Suprapubic skin (tissue), 3 donors: ENCODE measurements around the gene SCP2D1.

Source experiments
- CTCF ChIP-seq, 2 donors: fragments of 200-600 bp in 1 of 2; fragments of 450-650 bp in 1 of 2; sonication (generic) in 1 of 2; IDR thresholded peaks; one replicate each; pipeline ENCODE4 v1.5.1; 2016 to 2019; ENCODE audit warnings: antibody characterized with exemption in 2 of 2, mild to moderate bottlenecking in 1 of 2, moderate library complexity in 1 of 2
- EP300 ChIP-seq: sonication (generic); formaldehyde crosslinking; IDR thresholded peaks from one replicate; pipeline ENCODE4 v1.6.1; 2017; ENCODE audit warnings: antibody characterized with exemption

DNA sequence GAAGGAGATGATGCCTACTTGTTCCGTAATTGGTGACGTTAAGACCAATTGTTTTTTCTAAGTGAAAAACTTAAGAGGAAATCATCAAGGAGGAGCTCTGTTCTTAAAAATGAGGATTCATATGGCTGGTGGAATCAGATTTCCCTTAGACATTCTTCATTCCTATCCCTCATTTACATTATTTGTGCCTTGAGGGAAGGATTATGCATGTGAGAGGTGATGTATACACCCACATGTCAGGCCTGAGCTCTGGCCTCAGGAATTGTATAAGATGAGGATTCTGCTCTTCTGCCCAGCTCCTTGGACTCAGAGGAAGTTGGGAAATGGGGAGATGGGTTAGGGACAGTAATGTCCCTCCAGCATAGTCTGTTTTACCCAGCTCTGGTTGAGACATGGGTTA is 42.3 kb downstream of the SCP2D1 start:
- TF ChIP-seq CTCF (IDR thresholded peaks at IDR 0.05) (no peak), EP300 (no peak)
